HEK293 (cell line): ENCODE measurements around the gene TRIAP1.
A peak's percentile ranks its signal among the peaks of the same experiment; 100 is the strongest.

ENCODE experiments used
- CTCF ChIA-PET: fragments of 350-600 bp; formaldehyde crosslinking; extraction: SDS; loops from one replicate; lab custom pipeline; 2021; ENCODE audit warnings: antibody characterized with exemption; lab: Yijun Ruan, JAX
- POLR2A ChIA-PET: fragments of 300-600 bp; formaldehyde crosslinking; extraction: SDS; loops from one replicate; lab custom pipeline; 2020; ENCODE audit warnings: antibody characterized with exemption, inconsistent platforms; lab: Yijun Ruan, JAX
- H3K27ac ChIP-seq: fragments of 200-500 bp; sonication (Bioruptor generic); 2 replicates; pipeline ENCODE4 v1.5.1; 2014; ENCODE audit warnings: low read depth, low read length, control low read depth, inconsistent platforms; ENCODE audit errors: extremely low read depth
- H3K36me3 ChIP-seq, 2 experiments: fragments of 200-500 bp in 1 of 2; sonication (Bioruptor generic) in 1 of 2; 1 replicate in 1 of 2; 2 replicates in 1 of 2; pipeline ENCODE4 v1.5.1; 2014 to 2017; ENCODE audit warnings: inconsistent platforms in 2 of 2, low read length in 2 of 2; ENCODE audit not compliant: control insufficient read depth in 2 of 2, insufficient read depth in 1 of 2
- H3K4me1 ChIP-seq: fragments of 200-500 bp; sonication (Bioruptor generic); 2 replicates; pipeline ENCODE4 v1.5.1; 2014; ENCODE audit warnings: mild to moderate bottlenecking, low read length, inconsistent platforms; ENCODE audit not compliant: control insufficient read depth, insufficient read depth
- H3K4me3 ChIP-seq: 2 replicates; pipeline ENCODE4 v1.5.1; 2011; ENCODE audit warnings: low read depth, mild to moderate bottlenecking, control low read depth, low read length, moderate library complexity
- H3K9me3 ChIP-seq: fragments of 200-500 bp; sonication (Bioruptor generic); 2 replicates; pipeline ENCODE4 v1.5.1; 2014; ENCODE audit warnings: low read depth, low read length, inconsistent platforms; ENCODE audit not compliant: control insufficient read depth, insufficient read depth
- BCL11A ChIP-seq: fragments of 450-650 bp; formaldehyde crosslinking; IDR thresholded peaks from 2 replicates; pipeline ENCODE4 v1.5.1; 2016; ENCODE audit warnings: low read depth, missing biosample characterization, missing genetic modification characterization
- GFI1B ChIP-seq: fragments of 450-650 bp; formaldehyde crosslinking; IDR thresholded peaks from 2 replicates; pipeline ENCODE4 v1.5.1; 2016; ENCODE audit warnings: missing biosample characterization, missing genetic modification characterization
- GLIS1 ChIP-seq: fragments of 450-650 bp; formaldehyde crosslinking; IDR thresholded peaks from 2 replicates; pipeline ENCODE4 v1.5.1; 2016; ENCODE audit warnings: missing biosample characterization, missing genetic modification characterization
- GLIS2 ChIP-seq: fragments of 450-650 bp; formaldehyde crosslinking; IDR thresholded peaks from 2 replicates; pipeline ENCODE4 v1.5.1; 2016; ENCODE audit warnings: missing biosample characterization, missing genetic modification characterization
- HOXA7 ChIP-seq: sonication (generic); formaldehyde crosslinking; IDR thresholded peaks from 2 replicates; pipeline ENCODE4 v1.8.1; 2022; ENCODE audit warnings: missing genetic modification reagents, borderline replicate concordance
- KLF7 ChIP-seq: fragments of 450-650 bp; formaldehyde crosslinking; IDR thresholded peaks from 2 replicates; pipeline ENCODE4 v1.5.1; 2016; ENCODE audit warnings: missing biosample characterization, missing genetic modification characterization, borderline replicate concordance
- PRDM1 ChIP-seq: fragments of 450-650 bp; formaldehyde crosslinking; IDR thresholded peaks from 2 replicates; pipeline ENCODE4; 2016; ENCODE audit warnings: missing biosample characterization, missing genetic modification characterization
- SCRT2 ChIP-seq: fragments of 450-650 bp; formaldehyde crosslinking; IDR thresholded peaks from 2 replicates; pipeline ENCODE4 v1.5.1; 2016; ENCODE audit warnings: missing biosample characterization, missing genetic modification characterization
- SP7 ChIP-seq: fragments of 450-650 bp; formaldehyde crosslinking; IDR thresholded peaks from 2 replicates; pipeline ENCODE4 v1.5.1; 2016; ENCODE audit warnings: missing biosample characterization, missing genetic modification characterization
- ZEB2 ChIP-seq: fragments of 450-650 bp; formaldehyde crosslinking; IDR thresholded peaks from 2 replicates; pipeline ENCODE4 v1.5.1; 2016; ENCODE audit warnings: missing biosample characterization, missing genetic modification characterization
- ZNF114 ChIP-seq: fragments of 450-650 bp; formaldehyde crosslinking; IDR thresholded peaks from 2 replicates; pipeline ENCODE4 v1.5.0; 2017; ENCODE audit warnings: missing biosample characterization, missing genetic modification characterization
- ZNF211 ChIP-seq: fragments of 450-650 bp; formaldehyde crosslinking; IDR thresholded peaks from 2 replicates; pipeline ENCODE4 v1.5.1; 2016; ENCODE audit warnings: low read depth, missing biosample characterization, missing genetic modification characterization
- ZNF266 ChIP-seq: fragments of 450-650 bp; formaldehyde crosslinking; IDR thresholded peaks from 2 replicates; pipeline ENCODE4 v1.5.1; 2016; ENCODE audit warnings: missing biosample characterization, missing genetic modification characterization, low read depth
- ZNF341 ChIP-seq: fragments of 450-650 bp; formaldehyde crosslinking; IDR thresholded peaks from 2 replicates; pipeline ENCODE4; 2016; ENCODE audit warnings: low read depth, missing biosample characterization, missing genetic modification characterization
- ZNF391 ChIP-seq: fragments of 450-650 bp; formaldehyde crosslinking; IDR thresholded peaks from 2 replicates; pipeline ENCODE4 v1.5.1; 2016; ENCODE audit warnings: low read depth, missing biosample characterization, missing genetic modification characterization, borderline replicate concordance
- ZNF596 ChIP-seq: fragments of 450-650 bp; IDR thresholded peaks from 2 replicates; pipeline ENCODE4 v1.5.0; 2018; ENCODE audit warnings: missing biosample characterization, mild to moderate bottlenecking, missing genetic modification characterization, moderate library complexity
- ZNF677 ChIP-seq: fragments of 450-650 bp; IDR thresholded peaks from 2 replicates; pipeline ENCODE4 v1.5.0; 2018; ENCODE audit warnings: missing biosample characterization, mild to moderate bottlenecking, missing genetic modification characterization, moderate library complexity
- TF ChIP-seq, protein P1 (sequence below): fragments of 450-650 bp; formaldehyde crosslinking; IDR thresholded peaks from 2 replicates; pipeline ENCODE4 v1.5.1; 2016; ENCODE audit warnings: missing biosample characterization, missing genetic modification characterization
- TF ChIP-seq, protein P2 (sequence below): fragments of 450-650 bp; formaldehyde crosslinking; IDR thresholded peaks from 2 replicates; pipeline ENCODE4 v1.5.1; 2016; ENCODE audit warnings: missing biosample characterization, missing genetic modification characterization
- TF ChIP-seq, protein P3 (sequence below): fragments of 450-650 bp; formaldehyde crosslinking; conservative IDR thresholded peaks from 2 replicates; pipeline ENCODE4 v1.5.1; 2016; ENCODE audit warnings: low read depth, missing biosample characterization, missing genetic modification characterization
- TF ChIP-seq, protein P4 (sequence below): fragments of 450-650 bp; formaldehyde crosslinking; IDR thresholded peaks from 2 replicates; pipeline ENCODE4 v1.5.1; 2016; ENCODE audit warnings: missing biosample characterization, missing genetic modification characterization, low read depth

Gene TRIAP1

DNA sequence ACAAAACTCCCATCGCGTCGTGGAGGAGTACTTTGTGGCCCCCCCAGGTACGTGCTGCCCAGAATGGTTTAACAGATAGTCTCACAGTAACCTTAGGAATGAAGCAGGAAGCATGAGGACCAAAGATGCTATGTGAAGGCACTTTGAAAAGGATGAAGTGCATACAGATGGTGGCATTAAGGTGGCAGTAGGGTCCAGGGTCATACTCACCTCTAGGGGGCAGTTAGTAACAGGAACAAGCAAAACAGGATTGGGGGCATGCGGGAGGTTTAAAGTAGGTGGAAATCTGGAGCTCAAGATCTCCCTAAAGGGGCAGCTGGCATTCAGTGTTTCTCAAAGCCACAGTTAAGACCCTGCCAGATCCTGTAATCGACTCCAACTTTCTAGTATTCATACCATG lies 10.9 kb upstream of the TRIAP1 start:
- no peaks in the 10 kb centered on the region for H3K9me3 ChIP-seq
- no peaks in the 10 kb centered on the region for H3K4me1 ChIP-seq
- TF ChIP-seq, protein P1, sequence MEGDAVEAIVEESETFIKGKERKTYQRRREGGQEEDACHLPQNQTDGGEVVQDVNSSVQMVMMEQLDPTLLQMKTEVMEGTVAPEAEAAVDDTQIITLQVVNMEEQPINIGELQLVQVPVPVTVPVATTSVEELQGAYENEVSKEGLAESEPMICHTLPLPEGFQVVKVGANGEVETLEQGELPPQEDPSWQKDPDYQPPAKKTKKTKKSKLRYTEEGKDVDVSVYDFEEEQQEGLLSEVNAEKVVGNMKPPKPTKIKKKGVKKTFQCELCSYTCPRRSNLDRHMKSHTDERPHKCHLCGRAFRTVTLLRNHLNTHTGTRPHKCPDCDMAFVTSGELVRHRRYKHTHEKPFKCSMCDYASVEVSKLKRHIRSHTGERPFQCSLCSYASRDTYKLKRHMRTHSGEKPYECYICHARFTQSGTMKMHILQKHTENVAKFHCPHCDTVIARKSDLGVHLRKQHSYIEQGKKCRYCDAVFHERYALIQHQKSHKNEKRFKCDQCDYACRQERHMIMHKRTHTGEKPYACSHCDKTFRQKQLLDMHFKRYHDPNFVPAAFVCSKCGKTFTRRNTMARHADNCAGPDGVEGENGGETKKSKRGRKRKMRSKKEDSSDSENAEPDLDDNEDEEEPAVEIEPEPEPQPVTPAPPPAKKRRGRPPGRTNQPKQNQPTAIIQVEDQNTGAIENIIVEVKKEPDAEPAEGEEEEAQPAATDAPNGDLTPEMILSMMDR = peak; percentile 64; the same call in 1 of the 2 replicates
- TF ChIP-seq, protein P2, sequence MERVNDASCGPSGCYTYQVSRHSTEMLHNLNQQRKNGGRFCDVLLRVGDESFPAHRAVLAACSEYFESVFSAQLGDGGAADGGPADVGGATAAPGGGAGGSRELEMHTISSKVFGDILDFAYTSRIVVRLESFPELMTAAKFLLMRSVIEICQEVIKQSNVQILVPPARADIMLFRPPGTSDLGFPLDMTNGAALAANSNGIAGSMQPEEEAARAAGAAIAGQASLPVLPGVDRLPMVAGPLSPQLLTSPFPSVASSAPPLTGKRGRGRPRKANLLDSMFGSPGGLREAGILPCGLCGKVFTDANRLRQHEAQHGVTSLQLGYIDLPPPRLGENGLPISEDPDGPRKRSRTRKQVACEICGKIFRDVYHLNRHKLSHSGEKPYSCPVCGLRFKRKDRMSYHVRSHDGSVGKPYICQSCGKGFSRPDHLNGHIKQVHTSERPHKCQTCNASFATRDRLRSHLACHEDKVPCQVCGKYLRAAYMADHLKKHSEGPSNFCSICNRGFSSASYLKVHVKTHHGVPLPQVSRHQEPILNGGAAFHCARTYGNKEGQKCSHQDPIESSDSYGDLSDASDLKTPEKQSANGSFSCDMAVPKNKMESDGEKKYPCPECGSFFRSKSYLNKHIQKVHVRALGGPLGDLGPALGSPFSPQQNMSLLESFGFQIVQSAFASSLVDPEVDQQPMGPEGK = no peak
- TF ChIP-seq ZNF391 (tag by site-specific recombination) (no peak), ZEB2 (no peak), ZNF677 (no peak), GLIS2 (tag by site-specific recombination) (0 out of 2 replicates have a peak, but pooled peaks have one; percentile 21)
- TF ChIP-seq, protein P3, sequence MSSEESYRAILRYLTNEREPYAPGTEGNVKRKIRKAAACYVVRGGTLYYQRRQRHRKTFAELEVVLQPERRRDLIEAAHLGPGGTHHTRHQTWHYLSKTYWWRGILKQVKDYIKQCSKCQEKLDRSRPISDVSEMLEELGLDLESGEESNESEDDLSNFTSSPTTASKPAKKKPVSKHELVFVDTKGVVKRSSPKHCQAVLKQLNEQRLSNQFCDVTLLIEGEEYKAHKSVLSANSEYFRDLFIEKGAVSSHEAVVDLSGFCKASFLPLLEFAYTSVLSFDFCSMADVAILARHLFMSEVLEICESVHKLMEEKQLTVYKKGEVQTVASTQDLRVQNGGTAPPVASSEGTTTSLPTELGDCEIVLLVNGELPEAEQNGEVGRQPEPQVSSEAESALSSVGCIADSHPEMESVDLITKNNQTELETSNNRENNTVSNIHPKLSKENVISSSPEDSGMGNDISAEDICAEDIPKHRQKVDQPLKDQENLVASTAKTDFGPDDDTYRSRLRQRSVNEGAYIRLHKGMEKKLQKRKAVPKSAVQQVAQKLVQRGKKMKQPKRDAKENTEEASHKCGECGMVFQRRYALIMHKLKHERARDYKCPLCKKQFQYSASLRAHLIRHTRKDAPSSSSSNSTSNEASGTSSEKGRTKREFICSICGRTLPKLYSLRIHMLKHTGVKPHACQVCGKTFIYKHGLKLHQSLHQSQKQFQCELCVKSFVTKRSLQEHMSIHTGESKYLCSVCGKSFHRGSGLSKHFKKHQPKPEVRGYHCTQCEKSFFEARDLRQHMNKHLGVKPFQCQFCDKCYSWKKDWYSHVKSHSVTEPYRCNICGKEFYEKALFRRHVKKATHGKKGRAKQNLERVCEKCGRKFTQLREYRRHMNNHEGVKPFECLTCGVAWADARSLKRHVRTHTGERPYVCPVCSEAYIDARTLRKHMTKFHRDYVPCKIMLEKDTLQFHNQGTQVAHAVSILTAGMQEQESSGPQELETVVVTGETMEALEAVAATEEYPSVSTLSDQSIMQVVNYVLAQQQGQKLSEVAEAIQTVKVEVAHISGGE (tag by site-specific recombination) = no peak
- H3K36me3 ChIP-seq = peaks cover 78 to 95% of the 10 kb centered on the region in 2 experiments
- ChIA-PET POLR2A (interaction anchor here (0.7 to 1.1 kb wide), 2 partner anchors 11 to 49 kb away, joined by 3 read pairs; no protein-coding TSS in a partner anchor), CTCF (interaction anchor here (0.8 to 4.0 kb wide), 5 partner anchors 9 to 133 kb away, joined by 3 to 30 read pairs (median 3); partner anchors contain the start of gene COX6A1)
- no peak overlapping the region for H3K4me3 ChIP-seq
- no peak overlapping the region for H3K27ac ChIP-seq

DNA sequence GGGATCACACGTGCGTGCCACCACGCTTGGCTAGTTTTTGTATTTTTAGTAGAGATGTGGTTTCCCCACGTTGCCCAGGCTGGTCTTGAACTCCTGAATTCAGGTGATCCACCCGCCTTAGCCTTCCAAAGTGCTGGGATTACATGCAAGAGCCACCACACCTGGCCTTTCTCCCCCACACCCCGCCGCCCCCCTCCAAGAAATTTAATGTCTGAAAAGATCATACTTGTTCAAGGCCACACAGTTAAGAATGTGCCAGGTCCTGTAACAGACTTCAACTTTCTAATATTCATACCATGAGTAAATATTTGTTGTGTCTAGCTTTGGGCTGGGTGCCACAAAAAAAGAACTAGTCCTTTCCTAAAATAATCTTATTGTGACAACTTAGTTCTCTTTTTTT lies 9.1 kb upstream of the TRIAP1 start:
- H3K4me3 ChIP-seq = no peak overlapping the region
- H3K27ac ChIP-seq = no peak overlapping the region
- peaks cover 72 to 84% of the 10 kb centered on the region in 2 experiments for H3K36me3 ChIP-seq
- POLR2A ChIA-PET = interaction anchor here (0.7 to 1.3 kb wide), 2 partner anchors 11 to 20 kb away, joined by 3 to 4 read pairs; no protein-coding TSS in a partner anchor
- no peaks in the 10 kb centered on the region for H3K9me3 ChIP-seq
- H3K4me1 ChIP-seq = no peaks in the 10 kb centered on the region
- CTCF ChIA-PET = interaction anchor here (0.6 to 4.0 kb wide), 5 partner anchors 10 to 190 kb away, joined by 3 to 30 read pairs (median 6); partner anchors contain the start of gene COX6A1
- TF ChIP-seq GFI1B = no peak
- TF ChIP-seq, protein P2 = no peak
- TF ChIP-seq ZNF596 (tag by site-specific recombination) = no peak
- TF ChIP-seq HOXA7 (CRISPR knock-in tag) = no peak
- no peak for TF ChIP-seq SP7
- TF ChIP-seq ZNF114 (tag by site-specific recombination) = no peak
- TF ChIP-seq, protein P4, sequence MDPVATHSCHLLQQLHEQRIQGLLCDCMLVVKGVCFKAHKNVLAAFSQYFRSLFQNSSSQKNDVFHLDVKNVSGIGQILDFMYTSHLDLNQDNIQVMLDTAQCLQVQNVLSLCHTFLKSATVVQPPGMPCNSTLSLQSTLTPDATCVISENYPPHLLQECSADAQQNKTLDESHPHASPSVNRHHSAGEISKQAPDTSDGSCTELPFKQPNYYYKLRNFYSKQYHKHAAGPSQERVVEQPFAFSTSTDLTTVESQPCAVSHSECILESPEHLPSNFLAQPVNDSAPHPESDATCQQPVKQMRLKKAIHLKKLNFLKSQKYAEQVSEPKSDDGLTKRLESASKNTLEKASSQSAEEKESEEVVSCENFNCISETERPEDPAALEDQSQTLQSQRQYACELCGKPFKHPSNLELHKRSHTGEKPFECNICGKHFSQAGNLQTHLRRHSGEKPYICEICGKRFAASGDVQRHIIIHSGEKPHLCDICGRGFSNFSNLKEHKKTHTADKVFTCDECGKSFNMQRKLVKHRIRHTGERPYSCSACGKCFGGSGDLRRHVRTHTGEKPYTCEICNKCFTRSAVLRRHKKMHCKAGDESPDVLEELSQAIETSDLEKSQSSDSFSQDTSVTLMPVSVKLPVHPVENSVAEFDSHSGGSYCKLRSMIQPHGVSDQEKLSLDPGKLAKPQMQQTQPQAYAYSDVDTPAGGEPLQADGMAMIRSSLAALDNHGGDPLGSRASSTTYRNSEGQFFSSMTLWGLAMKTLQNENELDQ = no peak
- no peak for TF ChIP-seq BCL11A (tag by site-specific recombination)
- TF ChIP-seq ZNF341 (tag by site-specific recombination) = no peak
- no peak for TF ChIP-seq PRDM1
- TF ChIP-seq ZNF211 (tag by site-specific recombination) = no peak
- no peak for TF ChIP-seq ZNF266 (tag by site-specific recombination)
- TF ChIP-seq SCRT2 (tag by site-specific recombination) = no peak
- TF ChIP-seq GLIS1 (tag by site-specific recombination) = no peak
- TF ChIP-seq KLF7 = no peak
